Left renal pelvis (tissue), 4 donors: ENCODE data around the gene IL34. TPM values are rescaled to one million over a fixed set of nuclear protein-coding genes. Genes with fewer than 3 reads are reported as not detected.
"Not testable (repeated sequence)": the region's sequence is repeated elsewhere in the genome, so short reads cannot be mapped to it uniquely, and the experiment has no call there.

Experiments used
- DNase-seq, 4 donors: peaks; one replicate each; pipeline ENCODE4 v3.0.0-alpha.2; 2013; ENCODE audit warnings: low read depth in 4 of 4, low spot score in 3 of 4
- polyA plus RNA-seq, 4 donors: library from polyadenylated mRNA; unstranded; fragments of 120-200 nt; gene quantifications; one replicate each; pipeline ENCODE4 v1.2.1, GENCODE V29; 2013; ENCODE audit not compliant: insufficient read length in 4 of 4

The IL34 gene
- polyA plus RNA-seq, 4 donors, result 1.0 to 5.5 (median 1.1) TPM

GRCh38 chr16:70656065-70656711 lies 9.8 kb downstream of the IL34 start:
- DNase-seq, result no peak

GRCh38 chr16:70656712-70657263 lies 10.4 kb downstream of the IL34 start:
- no peak for DNase-seq

DNA sequence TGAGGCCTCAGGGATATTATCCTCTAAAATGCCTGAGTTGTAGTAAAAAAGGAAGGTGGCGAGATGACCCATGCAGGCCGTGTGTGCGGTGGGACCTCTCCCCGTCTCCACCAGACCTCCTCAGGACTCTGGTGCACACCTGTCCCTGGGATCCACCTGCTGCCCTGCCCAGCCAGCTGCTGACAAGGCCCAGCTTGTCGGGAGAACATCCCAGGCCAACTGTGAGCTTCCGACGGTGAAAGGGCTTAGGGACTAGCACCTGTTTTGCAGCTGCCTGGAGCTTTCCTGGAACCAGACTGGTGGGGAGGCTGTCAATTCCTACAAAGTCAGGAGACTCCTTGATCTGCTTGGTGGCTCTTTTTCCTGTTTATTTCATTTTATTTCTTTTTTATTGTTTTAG lies 11.6 kb downstream of the IL34 start:
- DNase-seq, result no peak

- DNase-seq, result no peak
Measured at GRCh38 chr16:70658921-70659320, 12.6 kb downstream of the IL34 start.

- DNase-seq, result no peak
Measured at GRCh38 chr16:70659546-70659945, 13.2 kb downstream of the IL34 start.

- DNase-seq, result no peak
Measured at GRCh38 chr16:70659953-70660671, 13.8 kb downstream of the IL34 start.

- DNase-seq, result no peak
Measured at GRCh38 chr16:70660672-70661350, 14.5 kb downstream of the IL34 start.

GRCh38 chr16:70661534-70661917 lies 15.2 kb downstream of the IL34 start:
- DNase-seq, result no peak

DNA sequence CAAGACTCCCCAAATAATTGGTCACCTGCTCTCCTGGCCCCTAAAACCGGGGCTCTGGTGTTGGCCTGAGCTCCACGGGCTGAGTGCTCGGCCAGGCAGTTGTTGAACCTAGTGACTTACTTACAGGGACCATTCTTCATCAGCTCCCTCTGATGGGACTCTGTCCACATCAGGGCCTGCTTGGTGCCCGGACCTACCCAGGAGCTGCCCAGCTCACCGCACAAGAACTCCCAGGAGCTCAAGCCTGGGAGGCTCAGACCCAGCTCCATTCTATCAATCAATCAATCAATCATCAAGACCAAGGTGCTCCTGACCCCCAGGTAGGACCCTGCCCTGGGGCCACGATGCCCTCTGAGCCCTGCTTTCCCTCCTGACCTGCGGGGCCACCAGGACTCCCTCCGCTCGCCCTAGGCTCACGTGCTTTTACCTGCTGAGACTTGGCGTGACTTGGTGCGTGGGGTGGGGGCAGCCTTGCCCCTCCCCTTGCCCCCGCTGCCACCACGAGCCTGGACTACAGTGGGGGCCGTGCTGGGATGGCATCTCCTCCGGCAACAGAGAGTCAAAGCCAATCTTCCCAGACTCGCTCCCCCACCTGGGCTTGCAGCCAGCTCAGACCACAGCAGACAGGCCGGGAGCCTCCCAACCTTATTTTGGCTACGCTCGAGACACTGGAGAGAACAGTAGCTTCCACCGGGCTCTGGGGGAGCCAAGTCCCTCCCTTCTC lies 15.7 kb downstream of the IL34 start:
- no peak for DNase-seq

DNA sequence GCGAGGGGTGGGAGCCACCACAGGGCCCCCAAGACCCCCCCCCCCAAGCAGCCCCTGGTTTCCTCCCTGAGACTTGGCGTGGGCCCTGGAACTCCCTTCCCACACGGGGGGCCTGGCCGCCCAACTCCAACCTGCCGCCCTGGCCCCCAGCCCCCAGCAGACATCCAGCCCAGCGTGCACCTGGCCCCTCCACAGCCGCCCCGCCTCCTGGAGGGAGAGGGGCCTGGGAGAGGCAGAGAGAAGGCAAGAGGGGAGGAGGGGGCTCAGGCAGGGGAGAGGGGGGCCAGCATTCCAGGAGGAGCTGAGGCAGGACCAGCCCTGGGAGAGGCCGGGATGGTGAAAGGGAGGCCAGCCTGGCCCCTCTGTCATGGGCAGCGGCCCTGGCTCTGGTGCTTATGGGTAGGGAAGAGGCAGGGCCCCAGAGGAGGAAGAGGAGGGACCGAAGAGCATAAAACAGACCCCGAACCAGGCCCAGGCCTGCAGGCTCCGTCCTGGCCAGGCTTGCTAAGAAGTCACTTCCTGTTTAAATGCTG lies 16.7 kb downstream of the IL34 start:
- DNase-seq, result no peak

DNA sequence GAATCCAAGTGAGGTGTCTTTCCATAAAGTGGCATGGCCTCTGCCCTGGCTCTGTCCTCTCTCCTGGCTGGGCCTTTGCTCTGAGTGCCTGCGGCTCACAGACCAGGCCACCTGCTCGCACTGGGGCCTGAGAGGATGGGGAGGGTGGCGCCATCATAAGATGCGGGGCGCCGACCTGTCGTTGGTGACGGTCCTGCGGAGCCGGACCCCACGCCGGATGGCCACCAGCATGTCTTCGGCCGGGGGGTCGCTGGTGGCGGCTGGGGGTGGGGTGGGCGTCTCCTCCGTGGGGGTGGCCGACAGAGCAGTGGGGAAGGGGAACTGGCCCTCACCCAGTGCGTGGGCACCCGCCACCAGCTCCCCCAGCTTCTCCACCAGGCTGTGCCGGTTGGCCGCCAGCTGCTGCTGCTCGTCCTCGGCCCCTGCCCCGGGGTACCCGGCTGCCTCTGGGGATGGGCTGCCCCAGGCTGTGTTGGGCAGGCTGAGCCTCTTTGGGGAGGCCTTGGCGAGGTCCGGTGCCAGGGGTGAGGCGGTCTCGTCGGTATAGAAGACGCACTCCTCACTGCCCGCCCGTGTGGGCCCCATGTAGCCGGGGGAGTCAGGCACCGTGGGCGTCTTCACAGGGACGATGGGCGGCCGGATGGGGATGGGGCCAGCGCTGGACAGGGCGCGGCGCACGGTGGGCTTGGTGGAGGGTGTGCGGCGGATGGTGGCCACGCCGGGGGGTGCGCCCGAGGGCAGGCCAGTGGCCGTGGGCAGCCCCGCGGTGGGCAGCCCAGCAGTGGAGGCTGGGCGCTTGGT lies 17.4 kb downstream of the IL34 start:
- no peak for DNase-seq

DNA sequence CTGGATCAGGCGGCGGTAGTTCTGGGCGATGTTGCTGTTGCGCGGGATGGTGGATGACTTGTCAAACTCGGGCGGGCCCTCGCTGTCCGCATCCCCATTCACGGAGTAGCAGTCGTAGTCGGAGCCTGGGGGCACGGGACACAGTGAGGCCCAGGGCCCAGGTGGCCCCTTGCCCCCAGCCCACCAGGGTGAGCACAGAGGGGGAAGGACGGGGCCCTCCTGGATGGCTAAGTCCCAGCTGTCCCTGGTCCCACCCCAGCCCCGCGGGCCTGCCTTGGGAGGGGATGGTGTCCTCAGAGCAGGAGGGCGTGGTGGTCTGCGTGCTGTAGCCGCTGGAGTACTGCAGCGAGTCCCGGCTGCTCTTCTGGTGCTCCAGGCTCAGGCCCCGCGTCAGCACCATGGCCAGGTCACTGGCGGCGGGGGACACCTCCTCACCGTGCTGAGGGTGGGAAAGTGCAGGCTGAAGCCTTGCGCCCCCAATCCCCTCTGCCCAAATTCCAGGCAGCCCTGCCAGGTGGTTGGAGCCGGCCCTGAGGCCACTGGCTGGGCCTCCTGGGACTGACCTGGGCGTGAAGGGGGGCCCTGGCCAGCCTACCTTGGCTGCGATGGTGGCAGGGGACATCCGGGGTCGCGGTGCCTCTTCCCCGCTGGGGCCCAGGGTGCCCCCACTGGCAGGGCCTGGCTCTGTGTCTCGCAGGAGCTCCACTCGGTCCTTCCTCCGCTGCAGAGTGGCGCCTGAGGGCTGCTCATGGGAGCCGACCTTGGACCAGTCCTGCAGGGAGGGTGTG lies 18.2 kb downstream of the IL34 start:
- no peak for DNase-seq

DNA sequence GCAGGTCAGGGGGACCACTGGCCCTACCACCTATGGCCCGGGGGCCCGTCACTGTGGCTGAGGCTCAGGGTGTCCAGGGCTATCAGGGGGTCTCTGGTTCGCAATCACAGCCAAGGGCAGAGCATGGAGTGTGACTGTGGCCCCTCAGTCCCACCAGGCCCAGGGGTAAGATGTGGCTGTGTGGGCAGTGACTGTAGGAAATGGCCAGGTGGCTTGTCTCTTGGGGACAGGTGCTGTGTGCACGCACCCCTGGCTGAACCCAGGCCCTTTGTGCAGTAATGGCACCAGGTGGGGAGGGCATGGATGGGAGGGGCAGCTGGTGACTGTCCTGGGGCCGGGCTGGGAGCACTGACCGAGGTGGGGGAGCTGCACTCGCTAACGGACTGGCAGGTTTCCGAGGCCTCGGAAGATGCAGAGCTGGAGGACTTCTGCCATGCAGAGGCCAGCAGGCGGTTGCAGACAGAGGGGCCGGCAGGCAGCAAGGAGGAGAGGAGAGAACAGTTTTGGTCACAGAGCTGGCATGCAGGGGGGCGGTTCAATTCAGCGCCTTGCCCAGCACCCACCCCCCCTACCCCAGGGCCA lies 18.8 kb downstream of the IL34 start:
- no peak for DNase-seq

GRCh38 chr16:70665806-70666735 lies 19.7 kb downstream of the IL34 start:
- no peak for DNase-seq

GRCh38 chr16:70670175-70670574 lies 23.8 kb downstream of the IL34 start:
- no peak for DNase-seq

- not testable (repeated sequence) for DNase-seq
Measured at GRCh38 chr16:70670938-70671337, 24.6 kb downstream of the IL34 start.

DNA sequence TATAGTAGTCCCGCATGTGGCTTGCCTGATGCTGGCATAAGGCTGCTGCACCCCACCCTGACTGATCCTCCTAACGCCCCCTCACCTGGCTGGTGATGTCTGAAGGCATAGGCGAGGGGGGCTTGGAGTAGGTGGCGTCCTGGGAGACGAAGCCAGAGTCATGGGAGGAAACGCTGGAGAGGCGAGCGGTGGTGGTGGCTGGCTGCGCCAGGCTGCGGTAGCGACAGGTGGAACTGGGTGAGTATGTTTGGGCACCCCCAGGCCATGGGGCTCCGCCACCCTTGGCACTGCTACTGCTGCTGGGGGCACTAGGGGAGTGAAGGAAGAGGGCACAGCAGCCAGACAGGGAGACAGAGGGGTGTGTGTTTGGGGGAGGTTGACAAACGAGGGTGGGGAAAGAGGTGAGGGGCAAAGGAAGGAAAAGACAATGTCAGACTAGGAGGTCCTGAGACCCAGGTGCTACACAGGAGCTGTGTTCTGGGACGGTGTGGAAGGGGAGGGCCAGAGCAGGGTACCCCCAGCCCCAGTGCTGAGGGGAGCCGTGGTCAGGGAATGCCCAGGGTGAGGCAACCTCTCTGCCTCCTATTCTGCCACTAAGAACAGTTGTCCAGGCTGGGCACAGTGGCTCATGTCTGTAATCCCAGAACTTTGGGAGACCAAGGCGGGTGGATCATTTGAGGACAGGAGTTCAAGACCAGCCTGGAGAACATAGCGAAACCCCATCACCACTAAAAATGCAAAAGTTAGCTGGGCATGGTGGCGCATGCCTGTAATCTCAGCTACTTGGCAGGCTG lies 28.1 kb downstream of the IL34 start:
- no peak for DNase-seq
